ENCODE results near the gene MRPL34. TPM values are rescaled to one million over a fixed set of nuclear protein-coding genes. Genes with fewer than 3 reads are reported as not detected.

The MRPL34 gene
- total and polyA plus RNA-seq, 9 of the 15 experiments (the other 6 are each of a cell fraction or from before 2014, with no cell fraction given): 11.5 to 256 (median 72.5) TPM

GRCh38 chr19:17334414-17335409 is 29.0 kb downstream of the MRPL34 start, which contains the start of gene ANO8 (continued):
- peak; percentile 43; the same call in 1 of the 2 replicates for TF ChIP-seq C11orf30 (IDR thresholded peaks at IDR 0.05; ENCODE audit: low read depth)
- TF ChIP-seq ZNF24 (IDR thresholded peaks at IDR 0.05): peak; percentile 85
- no peak for TF ChIP-seq CBFA2T2 (conservative IDR thresholded peaks at IDR 0.05)
- TF ChIP-seq ELF4 (CRISPR knock-in tag; IDR thresholded peaks at IDR 0.05): no peak
- peak; percentile 85 for TF ChIP-seq CHD1 (IDR thresholded peaks at IDR 0.05; ENCODE audit: low read length)
- no peak for TF ChIP-seq ZNF785 (CRISPR knock-in tag; IDR thresholded peaks at IDR 0.05)
- no peak for TF ChIP-seq ILK (tag; IDR thresholded peaks at IDR 0.05; ENCODE audit: borderline replicate concordance, low read depth)
- TF ChIP-seq MTA1 (IDR thresholded peaks at IDR 0.05; ENCODE audit: borderline replicate concordance): peak; percentile 93
- TF ChIP-seq ZNF277 (CRISPR knock-in tag; IDR thresholded peaks at IDR 0.05; ENCODE audit: borderline replicate concordance): no peak
- no peak for TF ChIP-seq ZNF76 (CRISPR knock-in tag; IDR thresholded peaks at IDR 0.05; ENCODE audit: borderline replicate concordance)
- TF ChIP-seq ZNF592 (IDR thresholded peaks at IDR 0.05): peak; percentile 85; the same call in 1 of the 2 replicates
- TF ChIP-seq ZNF512 (tag; IDR thresholded peaks at IDR 0.05): no peak
- peak; percentile 80 for TF ChIP-seq PCBP1 (IDR thresholded peaks at IDR 0.05; ENCODE audit: low read depth, low read length, poor library complexity, severe bottlenecking)
- TF ChIP-seq CSDE1 (IDR thresholded peaks at IDR 0.05): no peak
- peak; percentile 32; the same call in 1 of the 2 replicates for TF ChIP-seq FOSL1 (tag; conservative IDR thresholded peaks at IDR 0.05)
- no peak for TF ChIP-seq POLR2A (conservative IDR thresholded peaks at IDR 0.05)
- no peak; the same call in 1 of the 2 replicates for TF ChIP-seq E2F5 (CRISPR knock-in tag; IDR thresholded peaks at IDR 0.05)
- no peak for TF ChIP-seq FOXA1 (IDR thresholded peaks at IDR 0.05; ENCODE audit: borderline replicate concordance)
- no peak for TF ChIP-seq NR2C1 (IDR thresholded peaks at IDR 0.05)
- no peak for TF ChIP-seq NR2C1 (tag; IDR thresholded peaks at IDR 0.05)

Data from K562 (cell line).